Measurements from ENCODE around the gene SNTA1. TPM values are rescaled to one million over a fixed set of nuclear protein-coding genes. Genes with fewer than 3 reads are reported as not detected.
"Not testable (repeated sequence)": the region's sequence is repeated elsewhere in the genome, so short reads cannot be mapped to it uniquely, and the experiment has no call there.

SNTA1 gene
- total RNA-seq, 1 donor from 2014 or later = 7.1 TPM

DNA sequence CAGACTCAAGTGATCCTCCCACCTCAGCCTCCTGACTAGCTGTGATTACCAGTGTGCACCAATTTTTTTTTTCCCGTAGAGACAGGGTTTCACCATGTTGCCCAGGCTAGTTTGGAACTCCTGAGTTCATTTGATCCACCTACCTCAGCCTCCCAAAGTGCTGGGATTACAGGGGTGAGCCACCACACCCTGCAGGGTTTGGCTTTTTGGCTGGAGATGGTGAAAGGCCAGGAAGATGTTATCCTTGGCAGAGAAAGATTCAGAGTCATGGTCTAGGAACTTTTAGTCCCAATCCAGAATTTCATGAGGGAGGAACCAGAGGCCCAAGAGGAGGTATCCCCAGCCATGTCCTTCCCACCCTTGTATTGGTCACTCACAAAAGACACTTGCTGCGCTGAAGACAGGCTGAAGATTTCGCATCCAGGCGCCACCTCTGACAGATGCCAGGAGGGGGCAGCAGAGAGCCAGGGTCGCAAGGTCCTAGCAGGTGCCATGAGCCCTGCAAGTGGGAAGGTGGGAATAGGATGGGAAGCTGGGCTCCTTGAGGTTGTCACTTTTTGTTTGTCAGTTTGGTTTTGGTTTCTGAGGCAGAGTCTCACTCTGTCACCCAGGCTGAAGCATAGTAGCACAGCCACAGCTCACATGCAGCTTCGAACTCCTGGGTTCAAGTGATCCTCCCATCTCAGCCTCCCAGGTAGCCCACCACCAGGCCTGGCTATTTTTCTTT, 13.5 kb upstream of the SNTA1 start:
- not testable (repeated sequence) for H3K27ac ChIP-seq (ENCODE audit: low read depth, low read length); H3K4me1 Mint-ChIP-seq (ENCODE audit: low read depth, unreplicated experiment); H3K79me2 ChIP-seq (ENCODE audit: insufficient read depth, low read length); H3K4me3 ChIP-seq (ENCODE audit: insufficient read depth, low read depth, low read length); H3K4me1 ChIP-seq (ENCODE audit: insufficient read depth, low read length); H3K4me3 Mint-ChIP-seq (ENCODE audit: unreplicated experiment); H3K9me3 ChIP-seq (ENCODE audit: insufficient read depth, low read depth, low read length); H3K9me3 Mint-ChIP-seq (ENCODE audit: unreplicated experiment); H3K27ac Mint-ChIP-seq (ENCODE audit: unreplicated experiment); H3K4me2 ChIP-seq (ENCODE audit: low read length); H3K9ac ChIP-seq (ENCODE audit: low read length); H3K27me3 Mint-ChIP-seq (ENCODE audit: low read depth, unreplicated experiment); H2AFZ ChIP-seq (ENCODE audit: low read depth, low read length); H3K36me3 Mint-ChIP-seq (ENCODE audit: low read depth, unreplicated experiment); H3K27me3 ChIP-seq (ENCODE audit: insufficient read depth, low read length); H3K36me3 ChIP-seq (ENCODE audit: insufficient read depth, low read length); H4K20me1 ChIP-seq (ENCODE audit: insufficient read depth, low read length); FAIRE-seq
- DNase-seq (ENCODE audit: low read depth) = peak; percentile 19
- TF ChIP-seq, protein P1, sequence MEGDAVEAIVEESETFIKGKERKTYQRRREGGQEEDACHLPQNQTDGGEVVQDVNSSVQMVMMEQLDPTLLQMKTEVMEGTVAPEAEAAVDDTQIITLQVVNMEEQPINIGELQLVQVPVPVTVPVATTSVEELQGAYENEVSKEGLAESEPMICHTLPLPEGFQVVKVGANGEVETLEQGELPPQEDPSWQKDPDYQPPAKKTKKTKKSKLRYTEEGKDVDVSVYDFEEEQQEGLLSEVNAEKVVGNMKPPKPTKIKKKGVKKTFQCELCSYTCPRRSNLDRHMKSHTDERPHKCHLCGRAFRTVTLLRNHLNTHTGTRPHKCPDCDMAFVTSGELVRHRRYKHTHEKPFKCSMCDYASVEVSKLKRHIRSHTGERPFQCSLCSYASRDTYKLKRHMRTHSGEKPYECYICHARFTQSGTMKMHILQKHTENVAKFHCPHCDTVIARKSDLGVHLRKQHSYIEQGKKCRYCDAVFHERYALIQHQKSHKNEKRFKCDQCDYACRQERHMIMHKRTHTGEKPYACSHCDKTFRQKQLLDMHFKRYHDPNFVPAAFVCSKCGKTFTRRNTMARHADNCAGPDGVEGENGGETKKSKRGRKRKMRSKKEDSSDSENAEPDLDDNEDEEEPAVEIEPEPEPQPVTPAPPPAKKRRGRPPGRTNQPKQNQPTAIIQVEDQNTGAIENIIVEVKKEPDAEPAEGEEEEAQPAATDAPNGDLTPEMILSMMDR (IDR thresholded peaks at IDR 0.05; ENCODE audit: insufficient read depth, low read depth, low read length) = peak; percentile 87

DNA sequence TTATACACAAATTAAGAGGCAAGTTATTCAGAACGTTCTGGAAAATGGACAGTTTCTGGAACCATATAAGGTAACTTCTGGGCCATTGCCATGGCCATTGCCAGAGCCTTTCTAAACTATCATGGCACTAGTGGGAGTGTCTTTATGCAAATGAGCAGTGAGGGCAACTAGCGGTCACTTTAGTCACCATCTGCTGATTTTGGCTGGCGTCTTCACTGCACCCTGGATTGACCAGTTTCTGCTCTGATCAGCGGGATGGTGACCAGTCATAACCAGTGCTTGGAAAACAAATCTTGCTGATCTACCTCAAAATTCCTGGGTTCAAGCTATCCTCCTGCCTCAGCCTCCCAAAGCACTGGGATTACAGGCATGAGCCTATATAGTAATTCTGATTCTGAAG, 7.3 kb upstream of the SNTA1 start:
- Histone ChIP-seq H3K36me3 (ENCODE audit: insufficient read depth, low read length) (no peaks in the 10 kb centered on the region), H3K27ac (ENCODE audit: low read depth, low read length) (no peak overlapping the region), H3K4me1 (ENCODE audit: insufficient read depth, low read length) (no peaks in the 10 kb centered on the region), H3K4me2 (ENCODE audit: low read length) (no peak overlapping the region), H3K4me3 (ENCODE audit: insufficient read depth, low read depth, low read length) (no peak overlapping the region), H3K9ac (ENCODE audit: low read length) (no peak overlapping the region), H3K79me2 (ENCODE audit: insufficient read depth, low read length) (no peaks in the 10 kb centered on the region), H3K9me3 (ENCODE audit: insufficient read depth, low read depth, low read length) (no peaks in the 10 kb centered on the region), H4K20me1 (ENCODE audit: insufficient read depth, low read length) (no peaks in the 10 kb centered on the region), H2AFZ (ENCODE audit: low read depth, low read length) (no peak overlapping the region), H3K27me3 (ENCODE audit: insufficient read depth, low read length) (no peaks in the 10 kb centered on the region)
- H3K27ac Mint-ChIP-seq (ENCODE audit: unreplicated experiment) = no peak overlapping the region
- no peak for FAIRE-seq
- no peaks in the 10 kb centered on the region for H3K9me3 Mint-ChIP-seq (ENCODE audit: unreplicated experiment)
- H3K27me3 Mint-ChIP-seq (ENCODE audit: low read depth, unreplicated experiment) = peaks cover 4% of the 10 kb centered on the region
- peak; percentile 61 for DNase-seq (ENCODE audit: low read depth)
- H3K4me3 Mint-ChIP-seq (ENCODE audit: unreplicated experiment) = no peak overlapping the region
- H3K4me1 Mint-ChIP-seq (ENCODE audit: low read depth, unreplicated experiment) = no peaks in the 10 kb centered on the region
- TF ChIP-seq, protein P1 (IDR thresholded peaks at IDR 0.05; ENCODE audit: insufficient read depth, low read depth, low read length) = no peak
- peaks cover 2% of the 10 kb centered on the region for H3K36me3 Mint-ChIP-seq (ENCODE audit: low read depth, unreplicated experiment)

DNA sequence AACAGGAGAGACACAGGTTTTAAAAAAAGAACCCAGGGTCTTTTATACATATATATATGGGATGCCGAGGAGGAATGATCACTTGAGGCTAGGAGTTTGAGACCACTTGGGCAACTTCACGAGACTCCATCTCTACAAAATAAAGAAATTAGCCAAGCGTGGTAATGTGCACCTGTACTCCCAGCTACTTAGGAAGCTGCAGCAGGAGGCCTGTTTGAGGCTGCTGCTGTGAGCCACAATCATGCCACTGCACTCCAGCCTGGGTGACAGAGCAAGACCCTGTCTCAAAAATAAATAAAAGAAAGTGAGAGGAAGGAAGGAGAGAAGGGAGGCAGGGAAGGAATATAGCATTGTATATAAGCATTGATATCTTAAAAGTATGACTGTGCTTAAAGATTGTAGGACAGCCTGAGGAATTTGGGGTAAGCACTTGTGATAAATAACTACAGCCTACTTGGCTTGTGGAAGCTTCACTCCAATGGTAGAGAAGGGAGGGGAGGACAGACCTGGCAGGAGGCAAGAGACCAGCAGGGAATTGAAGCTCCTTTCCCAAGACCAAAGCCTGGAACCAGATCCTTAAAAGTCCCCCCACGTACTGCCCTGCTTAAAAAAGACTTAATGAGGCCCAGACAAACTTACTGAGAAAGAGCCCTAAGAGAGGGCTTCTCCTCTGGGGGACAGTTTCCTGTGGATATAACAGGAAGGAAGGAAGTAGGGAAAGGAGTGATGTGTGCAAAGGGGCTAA, 2.5 kb upstream of the SNTA1 start:
- no peaks in the 10 kb centered on the region for H3K9me3 ChIP-seq (ENCODE audit: insufficient read depth, low read depth, low read length)
- H3K4me2 ChIP-seq (ENCODE audit: low read length) = no peak overlapping the region
- Mint-ChIP-seq H3K36me3 (ENCODE audit: low read depth, unreplicated experiment) (peaks cover 2% of the 10 kb centered on the region), H3K27me3 (ENCODE audit: low read depth, unreplicated experiment) (peaks cover 9% of the 10 kb centered on the region), H3K27ac (ENCODE audit: unreplicated experiment) (no peak overlapping the region), H3K4me1 (ENCODE audit: low read depth, unreplicated experiment) (peaks cover 3% of the 10 kb centered on the region), H3K4me3 (ENCODE audit: unreplicated experiment) (peak overlapping the region; percentile 54), H3K9me3 (ENCODE audit: unreplicated experiment) (no peaks in the 10 kb centered on the region)
- H3K36me3 ChIP-seq (ENCODE audit: insufficient read depth, low read length) = no peaks in the 10 kb centered on the region
- H4K20me1 ChIP-seq (ENCODE audit: insufficient read depth, low read length) = no peaks in the 10 kb centered on the region
- no peak overlapping the region for H3K4me3 ChIP-seq (ENCODE audit: insufficient read depth, low read depth, low read length)
- no peak for DNase-seq (ENCODE audit: low read depth)
- no peak for FAIRE-seq
- H3K27ac ChIP-seq (ENCODE audit: low read depth, low read length) = no peak overlapping the region
- no peaks in the 10 kb centered on the region for H3K27me3 ChIP-seq (ENCODE audit: insufficient read depth, low read length)
- H2AFZ ChIP-seq (ENCODE audit: low read depth, low read length) = no peak overlapping the region
- peaks cover 4% of the 10 kb centered on the region for H3K4me1 ChIP-seq (ENCODE audit: insufficient read depth, low read length)
- H3K9ac ChIP-seq (ENCODE audit: low read length) = no peak overlapping the region
- H3K79me2 ChIP-seq (ENCODE audit: insufficient read depth, low read length) = no peaks in the 10 kb centered on the region
- TF ChIP-seq EZH2 (IDR thresholded peaks at IDR 0.05; ENCODE audit: insufficient read depth, low read length) = no peak
- TF ChIP-seq, protein P1 (IDR thresholded peaks at IDR 0.05; ENCODE audit: insufficient read depth, low read depth, low read length) = no peak

All from astrocyte (in vitro differentiated cells and primary cell).